Measurements from ENCODE around the gene LRP1. TPM values are rescaled to one million over a fixed set of nuclear protein-coding genes. Genes with fewer than 3 reads are reported as not detected.

Gene LRP1
- total RNA-seq, 2 experiments from 2014 or later: 1.1 to 4.4 TPM

DNA sequence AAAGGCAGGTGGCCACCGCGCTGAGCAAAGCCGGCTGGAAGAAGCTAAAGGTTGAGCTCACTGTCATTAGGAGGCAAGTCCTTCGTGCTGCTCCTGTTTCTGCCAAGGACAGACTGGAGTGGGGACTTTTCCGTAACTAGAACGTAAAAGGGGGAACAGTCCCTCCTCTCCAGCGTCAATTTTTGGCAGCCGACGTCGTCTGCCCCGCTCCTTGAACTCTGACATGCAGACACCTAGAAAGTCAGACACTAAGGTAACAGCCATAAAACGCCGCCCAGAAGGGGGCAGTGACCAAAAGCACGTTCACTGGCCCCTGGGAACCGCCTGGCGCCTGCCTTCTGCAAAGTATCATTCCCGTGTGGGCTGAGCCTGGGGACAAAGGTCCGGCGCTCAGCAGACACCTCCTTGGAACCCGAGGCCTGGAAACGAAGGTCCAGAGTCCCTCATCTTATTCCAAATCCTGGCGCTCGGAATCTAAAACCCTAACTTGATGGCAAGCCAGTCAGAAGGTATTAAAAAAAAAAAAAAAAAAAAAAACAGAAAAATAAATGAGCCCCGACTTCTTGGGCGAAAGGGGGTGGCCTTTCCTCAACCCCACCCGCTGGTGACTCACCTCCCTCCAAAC is 1.1 kb upstream of the LRP1 start:
- peaks cover 3% of the 10 kb centered on the region for H3K4me1 ChIP-seq (ENCODE audit: insufficient read depth, low read length, poor library complexity, severe bottlenecking)
- H3K4me2 ChIP-seq (ENCODE audit: low read length): peak overlapping the region; percentile 79
- no peaks in the 10 kb centered on the region for H3K79me2 ChIP-seq (ENCODE audit: insufficient read depth, low read depth, low read length)
- CTCF ChIA-PET (ENCODE audit: unreplicated experiment): interaction anchor here (1.0 to 1.5 kb wide), 2 partner anchors 16 to 116 kb away, joined by 3 to 7 read pairs; partner anchors contain the start of gene STAT6
- H3K9me3 ChIP-seq (ENCODE audit: low read length): peaks cover 11% of the 10 kb centered on the region; the same call in 1 of the 2 replicates
- POLR2A ChIA-PET: interaction anchor here (0.7 kb wide), 2 partner anchors 9 to 101 kb away, joined by 3 to 5 read pairs; no protein-coding TSS in a partner anchor
- H3K27ac ChIP-seq (ENCODE audit: low read depth, low read length, poor library complexity, severe bottlenecking): no peak overlapping the region
- no TSS peak for BruUV-seq (replicated peaks)
- intact Hi-C loops (cut with micrococcal nuclease; ENCODE audit: unreplicated experiment): no loop called here
- H3K4me3 ChIP-seq (ENCODE audit: low read depth, low read length, poor library complexity, severe bottlenecking): peak overlapping the region; percentile 66
- no peak for TF ChIP-seq EZH2phosphoT487 (IDR thresholded peaks at IDR 0.05; ENCODE audit: borderline replicate concordance, low read depth, low read length)
- TF ChIP-seq, protein P1, sequence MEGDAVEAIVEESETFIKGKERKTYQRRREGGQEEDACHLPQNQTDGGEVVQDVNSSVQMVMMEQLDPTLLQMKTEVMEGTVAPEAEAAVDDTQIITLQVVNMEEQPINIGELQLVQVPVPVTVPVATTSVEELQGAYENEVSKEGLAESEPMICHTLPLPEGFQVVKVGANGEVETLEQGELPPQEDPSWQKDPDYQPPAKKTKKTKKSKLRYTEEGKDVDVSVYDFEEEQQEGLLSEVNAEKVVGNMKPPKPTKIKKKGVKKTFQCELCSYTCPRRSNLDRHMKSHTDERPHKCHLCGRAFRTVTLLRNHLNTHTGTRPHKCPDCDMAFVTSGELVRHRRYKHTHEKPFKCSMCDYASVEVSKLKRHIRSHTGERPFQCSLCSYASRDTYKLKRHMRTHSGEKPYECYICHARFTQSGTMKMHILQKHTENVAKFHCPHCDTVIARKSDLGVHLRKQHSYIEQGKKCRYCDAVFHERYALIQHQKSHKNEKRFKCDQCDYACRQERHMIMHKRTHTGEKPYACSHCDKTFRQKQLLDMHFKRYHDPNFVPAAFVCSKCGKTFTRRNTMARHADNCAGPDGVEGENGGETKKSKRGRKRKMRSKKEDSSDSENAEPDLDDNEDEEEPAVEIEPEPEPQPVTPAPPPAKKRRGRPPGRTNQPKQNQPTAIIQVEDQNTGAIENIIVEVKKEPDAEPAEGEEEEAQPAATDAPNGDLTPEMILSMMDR (conservative IDR thresholded peaks at IDR 0.05; ENCODE audit: low read length): peak; percentile 61
- no peaks in the 10 kb centered on the region for H3K9me2 ChIP-seq (ENCODE audit: insufficient read depth, low read length)
- peak; percentile 61 for DNase-seq (ENCODE audit: low spot score)
- no peaks in the 10 kb centered on the region for H4K20me1 ChIP-seq (ENCODE audit: insufficient read depth, low read length)
- H3K36me3 ChIP-seq (ENCODE audit: insufficient read depth, low read length): no peaks in the 10 kb centered on the region
- H2AFZ ChIP-seq (ENCODE audit: low read length): peak overlapping the region; percentile 89; the same call in 1 of the 2 replicates

DNA sequence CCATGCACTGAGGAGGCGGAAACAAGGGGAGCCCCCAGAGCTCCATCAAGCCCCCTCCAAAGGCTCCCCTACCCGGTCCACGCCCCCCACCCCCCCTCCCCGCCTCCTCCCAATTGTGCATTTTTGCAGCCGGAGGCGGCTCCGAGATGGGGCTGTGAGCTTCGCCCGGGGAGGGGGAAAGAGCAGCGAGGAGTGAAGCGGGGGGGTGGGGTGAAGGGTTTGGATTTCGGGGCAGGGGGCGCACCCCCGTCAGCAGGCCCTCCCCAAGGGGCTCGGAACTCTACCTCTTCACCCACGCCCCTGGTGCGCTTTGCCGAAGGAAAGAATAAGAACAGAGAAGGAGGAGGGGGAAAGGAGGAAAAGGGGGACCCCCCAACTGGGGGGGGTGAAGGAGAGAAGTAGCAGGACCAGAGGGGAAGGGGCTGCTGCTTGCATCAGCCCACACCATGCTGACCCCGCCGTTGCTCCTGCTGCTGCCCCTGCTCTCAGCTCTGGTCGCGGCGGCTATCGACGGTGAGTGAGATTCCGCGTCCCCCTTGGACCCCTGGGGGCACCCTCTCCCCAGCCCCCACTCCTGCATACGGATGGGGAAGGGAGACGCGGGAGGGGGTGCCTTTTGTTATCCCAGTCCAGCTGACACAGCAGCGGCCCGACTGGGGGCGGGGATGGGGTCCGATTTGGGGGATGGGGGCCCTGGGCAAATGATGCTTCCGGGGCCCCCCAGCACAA is 400 bp downstream of the LRP1 start:
- Histone ChIP-seq H4K20me1 (ENCODE audit: insufficient read depth, low read length) (no peaks in the 10 kb centered on the region), H2AFZ (ENCODE audit: low read length) (no peak overlapping the region), H3K9me2 (ENCODE audit: insufficient read depth, low read length) (no peaks in the 10 kb centered on the region), H3K4me1 (ENCODE audit: insufficient read depth, low read length, poor library complexity, severe bottlenecking) (peaks cover 3% of the 10 kb centered on the region), H3K36me3 (ENCODE audit: insufficient read depth, low read length) (no peaks in the 10 kb centered on the region), H3K27ac (ENCODE audit: low read depth, low read length, poor library complexity, severe bottlenecking) (no peak overlapping the region), H3K9me3 (ENCODE audit: low read length) (peaks cover 5% of the 10 kb centered on the region; the same call in 1 of the 2 replicates), H3K4me2 (ENCODE audit: low read length) (peak overlapping the region; percentile 79), H3K79me2 (ENCODE audit: insufficient read depth, low read depth, low read length) (no peaks in the 10 kb centered on the region), H3K4me3 (ENCODE audit: low read depth, low read length, poor library complexity, severe bottlenecking) (peak overlapping the region; percentile 66)
- intact Hi-C loops (cut with micrococcal nuclease; ENCODE audit: unreplicated experiment): no loop called here
- ChIA-PET CTCF (ENCODE audit: unreplicated experiment) (interaction anchor here (0.5 to 1.0 kb wide), 7 partner anchors 45 to 127 kb away, joined by 3 to 7 read pairs (median 4); no protein-coding TSS in a partner anchor), POLR2A (interaction anchor here (0.7 to 1.2 kb wide), 3 partner anchors 13 to 53 kb away, joined by 3 to 10 read pairs (median 3); partner anchors contain the start of gene STAT6)
- no peak for DNase-seq (ENCODE audit: low spot score)
- TF ChIP-seq, protein P1 (conservative IDR thresholded peaks at IDR 0.05; ENCODE audit: low read length): no peak
- TF ChIP-seq EZH2phosphoT487 (IDR thresholded peaks at IDR 0.05; ENCODE audit: borderline replicate concordance, low read depth, low read length): no peak
- no TSS peak for BruUV-seq (replicated peaks)
